ENCODE measurements around the gene KIF18B.

KIF18B gene

GRCh38 chr17:44875761-44876160 lies 71.8 kb downstream of the KIF18B start:
- DNase-seq (ENCODE audit: low spot score), result no peak
